ENCODE data around the gene MAP3K5. TPM values are rescaled to one million over a fixed set of nuclear protein-coding genes. Genes with fewer than 3 reads are reported as not detected.

MAP3K5 gene
- total RNA-seq, 1 donor from 2014 or later = 5.7 TPM

DNA sequence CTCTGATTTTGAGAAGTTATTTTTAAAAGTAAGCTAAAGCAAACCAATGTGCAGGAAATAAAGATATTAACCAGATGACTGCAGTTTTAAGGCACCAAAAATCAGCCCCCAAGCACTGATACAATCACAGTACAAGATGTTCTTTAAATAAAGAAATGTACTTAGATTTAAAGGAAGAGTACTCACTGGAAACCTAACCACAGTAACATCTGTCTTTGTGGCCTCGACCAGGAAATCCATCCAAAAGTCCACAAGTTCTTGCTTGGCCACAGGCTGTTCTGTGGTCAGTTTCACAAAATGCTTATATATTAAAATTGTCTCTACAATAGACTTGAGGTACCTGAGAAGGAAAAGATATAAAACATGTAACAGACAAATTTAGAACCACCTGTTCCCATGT is 136.2 kb downstream of the MAP3K5 start:
- H3K36me3 ChIP-seq (ENCODE audit: control insufficient read depth, insufficient read depth, low read length) = no peaks in the 10 kb centered on the region
- H3K4me3 ChIP-seq (ENCODE audit: low read depth, low read length) = no peak overlapping the region
- TF ChIP-seq, protein P1, sequence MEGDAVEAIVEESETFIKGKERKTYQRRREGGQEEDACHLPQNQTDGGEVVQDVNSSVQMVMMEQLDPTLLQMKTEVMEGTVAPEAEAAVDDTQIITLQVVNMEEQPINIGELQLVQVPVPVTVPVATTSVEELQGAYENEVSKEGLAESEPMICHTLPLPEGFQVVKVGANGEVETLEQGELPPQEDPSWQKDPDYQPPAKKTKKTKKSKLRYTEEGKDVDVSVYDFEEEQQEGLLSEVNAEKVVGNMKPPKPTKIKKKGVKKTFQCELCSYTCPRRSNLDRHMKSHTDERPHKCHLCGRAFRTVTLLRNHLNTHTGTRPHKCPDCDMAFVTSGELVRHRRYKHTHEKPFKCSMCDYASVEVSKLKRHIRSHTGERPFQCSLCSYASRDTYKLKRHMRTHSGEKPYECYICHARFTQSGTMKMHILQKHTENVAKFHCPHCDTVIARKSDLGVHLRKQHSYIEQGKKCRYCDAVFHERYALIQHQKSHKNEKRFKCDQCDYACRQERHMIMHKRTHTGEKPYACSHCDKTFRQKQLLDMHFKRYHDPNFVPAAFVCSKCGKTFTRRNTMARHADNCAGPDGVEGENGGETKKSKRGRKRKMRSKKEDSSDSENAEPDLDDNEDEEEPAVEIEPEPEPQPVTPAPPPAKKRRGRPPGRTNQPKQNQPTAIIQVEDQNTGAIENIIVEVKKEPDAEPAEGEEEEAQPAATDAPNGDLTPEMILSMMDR (IDR thresholded peaks at IDR 0.05; ENCODE audit: insufficient read depth, low read length, poor library complexity, severe bottlenecking) = no peak
- H3K27me3 ChIP-seq (ENCODE audit: control insufficient read depth, insufficient read depth, low read length) = no peaks in the 10 kb centered on the region
- no peak for DNase-seq (ENCODE audit: low read depth)

DNA sequence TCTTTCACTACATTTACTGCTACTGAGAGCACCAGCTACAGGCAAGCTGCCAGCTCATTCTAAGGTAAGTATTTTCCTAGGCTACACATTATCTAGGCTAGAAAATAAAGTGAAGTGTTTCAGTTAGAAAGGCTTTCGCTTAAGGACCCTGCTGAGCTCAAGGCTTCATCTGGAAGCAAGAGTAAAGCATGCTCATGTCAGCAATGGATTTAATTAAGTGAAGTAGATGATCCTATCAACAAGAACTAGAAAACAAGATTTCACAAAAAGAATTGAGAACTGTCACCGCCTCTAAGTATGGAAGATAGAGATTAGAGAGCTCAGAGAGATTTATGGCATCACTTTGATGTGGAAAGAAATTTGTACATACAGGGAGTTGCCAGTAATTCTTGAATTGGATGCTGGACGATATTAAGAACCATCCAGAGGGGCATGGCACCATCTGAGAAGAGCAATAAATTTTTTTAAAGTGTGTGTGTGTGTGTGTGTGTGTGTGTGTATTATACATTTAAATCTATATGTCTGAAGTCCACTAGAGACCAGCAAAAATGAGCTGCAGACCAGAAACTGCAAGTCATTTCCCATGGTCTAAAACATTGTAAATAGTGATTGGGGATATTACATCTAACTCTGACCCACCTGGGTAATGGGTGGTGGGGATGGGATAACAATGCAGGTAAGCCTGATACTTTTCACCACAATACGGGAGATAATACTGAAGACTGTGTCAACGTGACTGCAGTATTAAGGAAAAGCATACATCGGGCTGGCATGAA is 136.8 kb downstream of the MAP3K5 start:
- TF ChIP-seq, protein P1 (IDR thresholded peaks at IDR 0.05; ENCODE audit: insufficient read depth, low read length, poor library complexity, severe bottlenecking) = no peak
- Histone ChIP-seq H3K27me3 (ENCODE audit: control insufficient read depth, insufficient read depth, low read length) (no peaks in the 10 kb centered on the region), H3K4me3 (ENCODE audit: low read depth, low read length) (no peak overlapping the region), H3K36me3 (ENCODE audit: control insufficient read depth, insufficient read depth, low read length) (no peaks in the 10 kb centered on the region)
- no peak for DNase-seq (ENCODE audit: low read depth)

DNA sequence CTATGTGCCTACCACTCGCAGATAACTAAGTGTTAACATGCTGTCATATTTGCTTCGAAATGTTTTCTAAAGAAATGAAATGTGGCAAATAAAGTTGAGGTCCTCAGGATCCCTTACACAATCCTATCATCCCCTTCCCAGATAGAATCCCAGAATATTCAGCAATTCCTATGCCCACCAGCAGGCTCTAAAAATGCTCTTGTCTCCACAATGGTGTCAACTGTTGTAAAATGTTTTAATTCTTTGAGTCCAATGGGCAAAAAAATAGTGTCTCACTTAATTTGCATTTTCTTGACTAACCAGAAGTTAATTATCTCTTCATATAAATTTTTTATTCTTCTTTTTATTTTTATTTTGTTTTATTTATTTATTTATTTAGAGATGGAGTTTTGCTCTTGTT is 138.2 kb downstream of the MAP3K5 start:
- H3K4me3 ChIP-seq (ENCODE audit: low read depth, low read length) = no peak overlapping the region
- TF ChIP-seq, protein P1 (IDR thresholded peaks at IDR 0.05; ENCODE audit: insufficient read depth, low read length, poor library complexity, severe bottlenecking) = peak; percentile 5
- H3K27me3 ChIP-seq (ENCODE audit: control insufficient read depth, insufficient read depth, low read length) = no peaks in the 10 kb centered on the region
- no peak for DNase-seq (ENCODE audit: low read depth)
- H3K36me3 ChIP-seq (ENCODE audit: control insufficient read depth, insufficient read depth, low read length) = no peaks in the 10 kb centered on the region

GRCh38 chr6:136652656-136653055 is 139.6 kb downstream of the MAP3K5 start:
- no peak overlapping the region for H3K4me3 ChIP-seq (ENCODE audit: low read depth, low read length)
- no peak for DNase-seq (ENCODE audit: low read depth)
- no peaks in the 10 kb centered on the region for H3K27me3 ChIP-seq (ENCODE audit: control insufficient read depth, insufficient read depth, low read length)
- TF ChIP-seq, protein P1 (IDR thresholded peaks at IDR 0.05; ENCODE audit: insufficient read depth, low read length, poor library complexity, severe bottlenecking) = no peak
- no peaks in the 10 kb centered on the region for H3K36me3 ChIP-seq (ENCODE audit: control insufficient read depth, insufficient read depth, low read length)

GRCh38 chr6:136651982-136652381 is 140.3 kb downstream of the MAP3K5 start:
- H3K36me3 ChIP-seq (ENCODE audit: control insufficient read depth, insufficient read depth, low read length) = no peaks in the 10 kb centered on the region
- H3K4me3 ChIP-seq (ENCODE audit: low read depth, low read length) = no peak overlapping the region
- no peaks in the 10 kb centered on the region for H3K27me3 ChIP-seq (ENCODE audit: control insufficient read depth, insufficient read depth, low read length)
- no peak for DNase-seq (ENCODE audit: low read depth)
- TF ChIP-seq, protein P1 (IDR thresholded peaks at IDR 0.05; ENCODE audit: insufficient read depth, low read length, poor library complexity, severe bottlenecking) = no peak

DNA sequence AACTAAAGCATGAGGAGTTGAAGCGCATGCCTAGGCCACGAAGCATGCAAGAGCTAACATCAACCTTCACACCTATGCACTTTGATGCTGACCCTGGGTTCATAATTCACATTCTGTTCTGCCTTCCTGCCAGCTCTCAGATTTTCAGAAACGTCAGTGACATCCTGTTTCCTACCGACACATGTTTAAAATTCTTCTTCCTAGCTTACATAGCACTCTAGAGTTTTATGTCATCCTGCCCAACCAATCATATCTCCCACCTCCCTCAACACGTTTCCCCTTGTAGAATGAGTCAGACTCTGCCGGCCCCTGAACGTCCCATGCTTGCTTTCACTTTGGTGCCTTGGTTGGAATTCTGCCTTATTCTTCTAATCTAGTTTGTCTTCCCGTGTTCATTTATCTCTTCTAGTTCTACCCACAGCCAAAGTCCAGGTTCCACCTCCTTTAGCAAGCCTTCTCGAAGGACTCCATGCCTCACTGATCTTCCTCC is 144.9 kb downstream of the MAP3K5 start:
- H3K27me3 ChIP-seq (ENCODE audit: control insufficient read depth, insufficient read depth, low read length) = no peaks in the 10 kb centered on the region
- H3K4me3 ChIP-seq (ENCODE audit: low read depth, low read length) = no peak overlapping the region
- no peaks in the 10 kb centered on the region for H3K36me3 ChIP-seq (ENCODE audit: control insufficient read depth, insufficient read depth, low read length)
- TF ChIP-seq, protein P1 (IDR thresholded peaks at IDR 0.05; ENCODE audit: insufficient read depth, low read length, poor library complexity, severe bottlenecking) = no peak
- no peak for DNase-seq (ENCODE audit: low read depth)

Measured in kidney epithelial cell (primary cell).